ENCODE measurements around the gene LHFPL3. TPM values are rescaled to one million over a fixed set of nuclear protein-coding genes. Genes with fewer than 3 reads are reported as not detected.

LHFPL3 gene
- total RNA-seq, 1 experiment from 2014 or later = not detected

DNA sequence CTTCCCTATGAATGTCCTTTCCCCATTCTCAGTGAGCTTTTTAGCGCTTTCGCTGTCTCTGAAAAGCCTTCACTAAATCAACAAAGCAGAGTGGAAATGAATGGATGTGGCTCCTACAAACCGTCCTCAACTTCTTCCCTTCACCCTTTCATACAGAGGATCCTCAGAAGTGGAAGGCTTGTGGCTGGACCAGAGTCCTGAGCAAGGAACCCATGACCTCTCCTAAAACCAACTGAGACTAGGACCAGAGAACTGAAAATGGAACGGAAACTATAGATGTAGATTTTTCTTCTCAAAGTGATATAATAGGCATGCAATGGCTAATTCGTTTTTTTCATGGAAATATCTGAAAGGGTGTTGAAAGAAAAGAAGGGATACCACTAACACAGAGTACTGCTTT lies 122.5 kb downstream of the LHFPL3 start:
- Histone ChIP-seq H3F3A (ENCODE audit: insufficient read depth, low read depth) (no peaks in the 10 kb centered on the region), H2AFZ (no peak overlapping the region), H4K20me1 (ENCODE audit: insufficient read depth) (no peaks in the 10 kb centered on the region), H3K9me2 (ENCODE audit: insufficient read depth) (0 out of 2 replicates have a peak, but pooled peaks cover 1% of the 10 kb centered on the region), H3K27ac (no peak overlapping the region), H3K27me3 (ENCODE audit: insufficient read depth, low read depth) (peaks cover 9% of the 10 kb centered on the region; the same call in 1 of the 2 replicates), H3K36me3 (ENCODE audit: low read depth) (no peaks in the 10 kb centered on the region), H3K4me2 (no peak overlapping the region), H3K4me1 (replicated peaks; ENCODE audit: insufficient read depth) (no peaks in the 10 kb centered on the region), H3K9me3 (ENCODE audit: insufficient read depth, low read depth) (no peaks in the 10 kb centered on the region), H3K4me3 (no peak overlapping the region), H3K79me2 (ENCODE audit: low read depth) (no peaks in the 10 kb centered on the region)
- POLR2A ChIA-PET (ENCODE audit: unreplicated experiment) = no interaction called here
- no TSS peak for BruUV-seq (replicated peaks)
- intact Hi-C loops (cut with micrococcal nuclease; ENCODE audit: unreplicated experiment) = no loop called here
- DNase-seq = no peak
- CTCF ChIA-PET = no interaction called here
- TF ChIP-seq EZH2 (IDR thresholded peaks at IDR 0.05; ENCODE audit: low read depth) = no peak
- TF ChIP-seq, protein P1, sequence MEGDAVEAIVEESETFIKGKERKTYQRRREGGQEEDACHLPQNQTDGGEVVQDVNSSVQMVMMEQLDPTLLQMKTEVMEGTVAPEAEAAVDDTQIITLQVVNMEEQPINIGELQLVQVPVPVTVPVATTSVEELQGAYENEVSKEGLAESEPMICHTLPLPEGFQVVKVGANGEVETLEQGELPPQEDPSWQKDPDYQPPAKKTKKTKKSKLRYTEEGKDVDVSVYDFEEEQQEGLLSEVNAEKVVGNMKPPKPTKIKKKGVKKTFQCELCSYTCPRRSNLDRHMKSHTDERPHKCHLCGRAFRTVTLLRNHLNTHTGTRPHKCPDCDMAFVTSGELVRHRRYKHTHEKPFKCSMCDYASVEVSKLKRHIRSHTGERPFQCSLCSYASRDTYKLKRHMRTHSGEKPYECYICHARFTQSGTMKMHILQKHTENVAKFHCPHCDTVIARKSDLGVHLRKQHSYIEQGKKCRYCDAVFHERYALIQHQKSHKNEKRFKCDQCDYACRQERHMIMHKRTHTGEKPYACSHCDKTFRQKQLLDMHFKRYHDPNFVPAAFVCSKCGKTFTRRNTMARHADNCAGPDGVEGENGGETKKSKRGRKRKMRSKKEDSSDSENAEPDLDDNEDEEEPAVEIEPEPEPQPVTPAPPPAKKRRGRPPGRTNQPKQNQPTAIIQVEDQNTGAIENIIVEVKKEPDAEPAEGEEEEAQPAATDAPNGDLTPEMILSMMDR (conservative IDR thresholded peaks at IDR 0.05) = no peak

DNA sequence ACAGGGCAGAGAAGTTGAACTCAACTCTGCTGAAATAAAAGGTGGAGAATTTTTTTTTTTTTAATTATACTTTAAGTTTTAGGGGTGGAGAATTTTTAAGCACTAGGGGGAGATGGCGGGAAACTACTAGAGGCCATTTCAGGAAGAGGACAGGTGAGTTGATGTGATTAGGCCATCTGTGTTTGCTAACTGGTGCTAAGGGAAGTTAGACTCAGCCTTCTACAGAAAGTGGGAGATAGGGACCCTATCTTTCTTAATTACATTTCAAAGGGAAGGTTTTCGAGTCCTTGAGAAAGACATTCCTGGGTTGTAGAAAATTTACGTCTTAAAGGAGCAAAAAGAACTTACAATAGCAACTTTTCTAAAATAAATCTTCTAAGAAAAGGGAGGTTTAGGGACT lies 124.8 kb downstream of the LHFPL3 start:
- Histone ChIP-seq H3K27ac (no peak overlapping the region), H3K4me3 (no peak overlapping the region), H3K79me2 (ENCODE audit: low read depth) (no peaks in the 10 kb centered on the region), H3K9me2 (ENCODE audit: insufficient read depth) (0 out of 2 replicates have a peak, but pooled peaks cover 4% of the 10 kb centered on the region), H3K36me3 (ENCODE audit: low read depth) (no peaks in the 10 kb centered on the region), H3K4me2 (no peak overlapping the region), H3K27me3 (ENCODE audit: insufficient read depth, low read depth) (peaks cover 6% of the 10 kb centered on the region; the same call in 1 of the 2 replicates), H3K4me1 (replicated peaks; ENCODE audit: insufficient read depth) (no peaks in the 10 kb centered on the region), H2AFZ (no peak overlapping the region), H4K20me1 (ENCODE audit: insufficient read depth) (no peaks in the 10 kb centered on the region), H3F3A (ENCODE audit: insufficient read depth, low read depth) (no peaks in the 10 kb centered on the region), H3K9me3 (ENCODE audit: insufficient read depth, low read depth) (no peaks in the 10 kb centered on the region)
- ChIA-PET POLR2A (ENCODE audit: unreplicated experiment) (no interaction called here), CTCF (no interaction called here)
- TF ChIP-seq, protein P1 (conservative IDR thresholded peaks at IDR 0.05) = no peak
- TF ChIP-seq EZH2 (IDR thresholded peaks at IDR 0.05; ENCODE audit: low read depth) = no peak
- BruUV-seq (replicated peaks) = no TSS peak
- no peak for DNase-seq
- intact Hi-C loops (cut with micrococcal nuclease; ENCODE audit: unreplicated experiment) = no loop called here

DNA sequence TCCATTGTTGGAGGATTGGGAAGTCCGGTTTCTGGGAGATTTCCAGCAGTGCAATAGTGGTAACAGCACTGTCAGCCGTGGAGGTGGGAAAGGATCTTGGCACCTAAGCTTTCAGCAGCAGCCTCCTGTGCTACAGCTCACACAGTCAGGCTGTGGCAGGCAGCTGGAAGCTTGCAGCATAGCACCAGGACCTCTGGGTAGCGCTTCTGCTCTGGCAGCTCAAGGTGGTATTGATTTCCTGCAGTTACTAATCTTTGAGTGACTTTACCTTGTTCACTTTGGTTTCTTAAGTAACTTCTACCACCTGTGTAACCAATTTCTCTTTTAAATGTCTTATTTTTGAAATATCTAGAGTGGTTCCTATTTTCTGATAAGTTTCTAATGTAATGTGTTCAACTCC lies 130.5 kb downstream of the LHFPL3 start:
- intact Hi-C loops (cut with micrococcal nuclease; ENCODE audit: unreplicated experiment) = no loop called here
- Histone ChIP-seq H3K4me1 (replicated peaks; ENCODE audit: insufficient read depth) (no peaks in the 10 kb centered on the region), H3K4me3 (no peak overlapping the region), H3K9me3 (ENCODE audit: insufficient read depth, low read depth) (no peaks in the 10 kb centered on the region), H3K9me2 (ENCODE audit: insufficient read depth) (0 out of 2 replicates have a peak, but pooled peaks cover 4% of the 10 kb centered on the region), H3K4me2 (no peak overlapping the region), H3K36me3 (ENCODE audit: low read depth) (no peaks in the 10 kb centered on the region), H3K27ac (no peak overlapping the region), H3K27me3 (ENCODE audit: insufficient read depth, low read depth) (no peaks in the 10 kb centered on the region), H3F3A (ENCODE audit: insufficient read depth, low read depth) (no peaks in the 10 kb centered on the region), H2AFZ (no peak overlapping the region), H4K20me1 (ENCODE audit: insufficient read depth) (no peaks in the 10 kb centered on the region), H3K79me2 (ENCODE audit: low read depth) (no peaks in the 10 kb centered on the region)
- TF ChIP-seq EZH2 (IDR thresholded peaks at IDR 0.05; ENCODE audit: low read depth) = no peak
- TF ChIP-seq, protein P1 (conservative IDR thresholded peaks at IDR 0.05) = no peak
- ChIA-PET POLR2A (ENCODE audit: unreplicated experiment) (no interaction called here), CTCF (no interaction called here)
- BruUV-seq (replicated peaks) = no TSS peak
- DNase-seq = no peak
